Rectal smooth muscle tissue (tissue), 1 donor: ENCODE results near the gene P2RX4.
"Not testable (repeated sequence)": the region's sequence is repeated elsewhere in the genome, so short reads cannot be mapped to it uniquely, and the experiment has no call there.

ENCODE experiments used
- H3K27ac ChIP-seq: one replicate; pipeline ENCODE4 v1.7.0; 2013; ENCODE audit warnings: low read depth, low read length, inconsistent platforms
- H3K27me3 ChIP-seq: one replicate; pipeline ENCODE4 v1.7.0; 2013; ENCODE audit warnings: low read length; ENCODE audit not compliant: control insufficient read depth, insufficient read depth
- H3K36me3 ChIP-seq: one replicate; pipeline ENCODE4 v1.7.0; 2013; ENCODE audit warnings: low read length; ENCODE audit not compliant: control insufficient read depth, insufficient read depth
- H3K4me1 ChIP-seq: one replicate; pipeline ENCODE4 v1.7.0; 2013; ENCODE audit warnings: low read length; ENCODE audit not compliant: control insufficient read depth, insufficient read depth
- H3K4me3 ChIP-seq: one replicate; pipeline ENCODE4 v1.7.0; 2013; ENCODE audit warnings: low read length
- H3K9ac ChIP-seq: one replicate; pipeline ENCODE4 v1.7.0; 2013; ENCODE audit warnings: low read length

Gene P2RX4

GRCh38 chr12:121190523-121191031, 19.4 kb upstream of the P2RX4 start:
- H3K4me3 ChIP-seq: no peak overlapping the region
- no peak overlapping the region for H3K27ac ChIP-seq
- no peak overlapping the region for H3K9ac ChIP-seq
- no peaks in the 10 kb centered on the region for H3K27me3 ChIP-seq
- no peaks in the 10 kb centered on the region for H3K4me1 ChIP-seq
- H3K36me3 ChIP-seq: no peaks in the 10 kb centered on the region

GRCh38 chr12:121191151-121191550, 18.8 kb upstream of the P2RX4 start:
- no peaks in the 10 kb centered on the region for H3K36me3 ChIP-seq
- H3K9ac ChIP-seq: no peak overlapping the region
- no peaks in the 10 kb centered on the region for H3K27me3 ChIP-seq
- no peaks in the 10 kb centered on the region for H3K4me1 ChIP-seq
- no peak overlapping the region for H3K27ac ChIP-seq
- no peak overlapping the region for H3K4me3 ChIP-seq

- no peaks in the 10 kb centered on the region for H3K36me3 ChIP-seq
- no peak overlapping the region for H3K27ac ChIP-seq
- no peaks in the 10 kb centered on the region for H3K27me3 ChIP-seq
- H3K9ac ChIP-seq: no peak overlapping the region
- H3K4me3 ChIP-seq: no peak overlapping the region
- H3K4me1 ChIP-seq: no peaks in the 10 kb centered on the region
These were observed 13.0 kb upstream of the P2RX4 start for GRCh38 chr12:121196902-121197301.

- Histone ChIP-seq H3K27ac (no peak overlapping the region), H3K36me3 (no peaks in the 10 kb centered on the region), H3K27me3 (no peaks in the 10 kb centered on the region), H3K9ac (no peak overlapping the region), H3K4me3 (no peak overlapping the region), H3K4me1 (no peaks in the 10 kb centered on the region)
These were observed 11.0 kb upstream of the P2RX4 start for GRCh38 chr12:121198949-121199348.

GRCh38 chr12:121201140-121201539, 8.8 kb upstream of the P2RX4 start:
- not testable (repeated sequence) for H3K27me3 ChIP-seq, H3K4me3 ChIP-seq, H3K9ac ChIP-seq, H3K4me1 ChIP-seq, H3K27ac ChIP-seq, H3K36me3 ChIP-seq

- H3K27me3 ChIP-seq: no peaks in the 10 kb centered on the region
These were observed 7.2 kb upstream of the P2RX4 start for GRCh38 chr12:121202407-121203355.

GRCh38 chr12:121203482-121203881, 6.4 kb upstream of the P2RX4 start:
- no peaks in the 10 kb centered on the region for H3K27me3 ChIP-seq
- no peak overlapping the region for H3K9ac ChIP-seq
- H3K4me1 ChIP-seq: no peaks in the 10 kb centered on the region
- H3K4me3 ChIP-seq: no peak overlapping the region
- H3K27ac ChIP-seq: no peak overlapping the region
- no peaks in the 10 kb centered on the region for H3K36me3 ChIP-seq

More at GRCh38 chr12:121202407-121203355, 7.2 kb upstream of the P2RX4 start:
- H3K9ac ChIP-seq: no peak overlapping the region
- H3K4me1 ChIP-seq: no peaks in the 10 kb centered on the region
- H3K27ac ChIP-seq: no peak overlapping the region
- no peak overlapping the region for H3K4me3 ChIP-seq
- no peaks in the 10 kb centered on the region for H3K36me3 ChIP-seq

- Histone ChIP-seq H3K4me1 (peaks cover under 1% of the 10 kb centered on the region), H3K9ac (no peak overlapping the region), H3K27ac (no peak overlapping the region), H3K4me3 (no peak overlapping the region), H3K36me3 (no peaks in the 10 kb centered on the region), H3K27me3 (no peaks in the 10 kb centered on the region)
These were observed 4.4 kb upstream of the P2RX4 start for GRCh38 chr12:121205491-121205890.

- H3K27ac ChIP-seq, H3K36me3 ChIP-seq, H3K27me3 ChIP-seq, H3K4me1 ChIP-seq, H3K4me3 ChIP-seq, H3K9ac ChIP-seq: not testable (repeated sequence)
These were observed 1.4 kb upstream of the P2RX4 start for GRCh38 chr12:121208571-121208970.

- Histone ChIP-seq H3K9ac (no peak overlapping the region), H3K27ac (no peak overlapping the region), H3K36me3 (peaks cover 3% of the 10 kb centered on the region), H3K27me3 (no peaks in the 10 kb centered on the region), H3K4me3 (peak overlapping the region; percentile 88), H3K4me1 (peaks cover 5% of the 10 kb centered on the region)
These were observed 708 bp upstream of the P2RX4 start for GRCh38 chr12:121209221-121209620.

GRCh38 chr12:121212875-121213274, 2.9 kb downstream of the P2RX4 start:
- Histone ChIP-seq H3K9ac (no peak overlapping the region), H3K36me3 (peaks cover 7% of the 10 kb centered on the region), H3K27ac (no peak overlapping the region), H3K4me3 (no peak overlapping the region), H3K27me3 (no peaks in the 10 kb centered on the region), H3K4me1 (peaks cover 5% of the 10 kb centered on the region)

GRCh38 chr12:121214166-121214777, 4.3 kb downstream of the P2RX4 start:
- Histone ChIP-seq H3K9ac (no peak overlapping the region), H3K27me3 (no peaks in the 10 kb centered on the region), H3K27ac (no peak overlapping the region), H3K4me3 (no peak overlapping the region), H3K4me1 (peaks cover 5% of the 10 kb centered on the region), H3K36me3 (peaks cover 7% of the 10 kb centered on the region)
